ENCODE data around the gene DEDD2.

DEDD2 gene

GRCh38 chr19:42149447-42150202, 67.9 kb downstream of the DEDD2 start:
- H3K36me3 Mint-ChIP-seq (ENCODE audit: low read depth) = no peaks in the 10 kb centered on the region
- no peak for TF ChIP-seq CTCF (IDR thresholded peaks at IDR 0.05)
- peaks cover 44% of the 10 kb centered on the region for H3K27me3 Mint-ChIP-seq (ENCODE audit: low read depth, poor library complexity)
- peak overlapping the region; percentile 35 for H3K4me3 Mint-ChIP-seq
- H3K27ac Mint-ChIP-seq = peak overlapping the region; percentile 18
- no peak for DNase-seq
- H3K9me3 Mint-ChIP-seq = no peaks in the 10 kb centered on the region
- H3K4me1 Mint-ChIP-seq = peaks cover 52% of the 10 kb centered on the region

Data from nephron progenitor cell (in vitro differentiated cells).